ENCODE measurements around the gene SERPINB10.
A peak's percentile ranks its signal among the peaks of the same experiment; 100 is the strongest.

SERPINB10 gene

GRCh38 chr18:63951302-63951705, 43.5 kb downstream of the SERPINB10 start:
- DNase-seq = no peak

DNA sequence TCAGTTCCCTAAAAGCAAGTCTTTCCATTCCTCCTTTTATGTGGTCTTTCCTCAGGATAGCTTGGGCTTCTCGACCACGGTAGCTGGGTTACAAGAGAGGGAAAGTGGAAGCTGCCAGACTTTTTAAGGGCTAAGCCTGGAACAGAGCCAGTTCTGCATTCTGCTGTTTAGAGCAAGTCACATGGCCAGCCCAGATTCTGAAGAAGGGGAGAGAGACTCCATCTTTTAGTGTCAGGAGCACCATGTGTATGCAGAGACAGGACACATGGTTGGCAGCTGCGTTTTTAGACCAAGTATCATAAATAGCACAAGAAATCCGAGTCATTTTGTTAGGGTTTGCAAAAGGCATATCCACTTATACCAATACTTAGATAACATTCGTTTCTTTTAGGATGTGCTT, 46.1 kb downstream of the SERPINB10 start:
- no peak for DNase-seq

DNA sequence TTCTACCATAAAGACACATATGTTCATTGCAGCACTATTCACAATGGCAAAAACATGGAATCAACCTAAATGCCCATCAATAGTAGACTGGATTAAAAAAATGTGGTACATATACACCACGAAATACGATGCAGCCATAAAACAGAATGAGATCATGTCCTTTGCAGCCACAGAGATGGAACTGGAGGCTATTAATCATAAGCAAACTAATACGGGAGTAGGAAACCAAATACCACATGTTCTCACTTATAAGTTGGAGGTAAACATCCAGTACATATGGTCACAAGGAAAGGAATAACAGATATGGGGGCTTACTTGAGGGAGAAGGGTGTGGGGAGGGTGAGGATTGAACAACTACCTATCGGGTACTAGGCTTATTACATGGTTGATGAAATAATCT, 49.0 kb downstream of the SERPINB10 start:
- DNase-seq = no peak

DNA sequence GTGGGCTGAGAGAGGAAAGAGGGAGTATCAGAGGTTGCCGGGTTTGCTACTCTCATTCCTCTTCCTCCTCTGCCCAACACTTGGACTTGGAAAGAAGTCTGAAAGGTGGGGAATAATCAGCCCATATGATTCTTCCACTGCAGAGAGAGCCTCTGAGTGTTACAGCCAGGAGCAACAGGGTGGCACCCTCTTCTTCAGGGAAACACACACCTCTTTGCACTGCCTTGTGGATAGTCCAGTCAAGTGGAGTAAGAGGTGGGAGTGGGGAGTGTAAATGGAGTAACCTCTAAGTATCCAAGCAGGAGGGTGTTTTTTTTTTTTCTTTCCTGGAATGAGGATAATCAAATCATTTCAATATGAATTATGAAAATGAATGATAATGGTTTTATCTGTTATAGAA, 53.1 kb downstream of the SERPINB10 start:
- DNase-seq = no peak

DNA sequence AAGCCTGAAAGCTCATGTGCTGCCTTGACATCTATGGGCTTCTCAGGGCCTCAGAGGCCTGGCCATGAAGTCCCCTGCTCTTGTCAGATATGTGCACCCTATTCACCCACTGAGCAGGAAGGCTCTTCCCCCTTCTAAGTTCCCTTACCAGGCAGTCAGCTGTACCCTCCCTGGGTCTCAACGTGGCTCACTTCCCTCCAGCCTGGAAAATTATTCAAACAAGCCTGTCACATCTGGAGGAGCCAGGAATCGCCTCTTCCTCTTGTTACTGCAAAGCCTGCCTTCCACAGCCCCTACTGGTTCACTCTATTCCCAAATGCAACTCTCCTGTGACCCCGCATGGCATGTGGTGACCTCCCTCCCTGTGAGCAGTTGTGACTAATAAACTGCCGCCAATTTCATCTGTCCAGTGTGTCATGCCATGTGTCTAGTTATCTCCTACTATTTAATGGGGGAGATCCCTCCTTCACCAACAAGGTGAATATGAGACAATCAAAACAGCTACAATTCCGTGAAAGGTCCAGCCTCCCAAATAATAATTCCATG, 53.8 kb downstream of the SERPINB10 start:
- no peak for DNase-seq

DNA sequence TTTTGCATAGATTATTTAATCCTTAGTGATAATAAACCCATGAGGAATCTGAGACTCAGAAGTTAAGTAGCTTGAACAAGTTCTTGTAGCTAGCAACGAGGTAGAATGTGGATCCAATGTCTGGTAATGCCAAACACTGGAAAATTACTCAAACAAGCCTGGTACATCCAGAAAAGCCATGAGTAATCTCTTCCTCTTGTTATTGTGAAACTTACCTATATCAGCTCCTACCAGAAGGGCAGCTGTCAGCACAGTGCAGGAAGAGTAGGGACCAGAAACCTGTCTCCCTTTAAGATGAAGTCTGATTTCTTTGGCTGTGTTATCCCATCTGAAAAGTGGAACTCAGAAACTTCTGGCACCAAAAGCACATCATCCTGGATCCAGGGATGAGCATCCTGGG, 54.4 kb downstream of the SERPINB10 start:
- DNase-seq = no peak

GRCh38 chr18:63963615-63964256, 56.0 kb downstream of the SERPINB10 start:
- peak; percentile 73 for DNase-seq

- no peak for DNase-seq
These were observed 57.1 kb downstream of the SERPINB10 start for GRCh38 chr18:63964908-63965307.

DNA sequence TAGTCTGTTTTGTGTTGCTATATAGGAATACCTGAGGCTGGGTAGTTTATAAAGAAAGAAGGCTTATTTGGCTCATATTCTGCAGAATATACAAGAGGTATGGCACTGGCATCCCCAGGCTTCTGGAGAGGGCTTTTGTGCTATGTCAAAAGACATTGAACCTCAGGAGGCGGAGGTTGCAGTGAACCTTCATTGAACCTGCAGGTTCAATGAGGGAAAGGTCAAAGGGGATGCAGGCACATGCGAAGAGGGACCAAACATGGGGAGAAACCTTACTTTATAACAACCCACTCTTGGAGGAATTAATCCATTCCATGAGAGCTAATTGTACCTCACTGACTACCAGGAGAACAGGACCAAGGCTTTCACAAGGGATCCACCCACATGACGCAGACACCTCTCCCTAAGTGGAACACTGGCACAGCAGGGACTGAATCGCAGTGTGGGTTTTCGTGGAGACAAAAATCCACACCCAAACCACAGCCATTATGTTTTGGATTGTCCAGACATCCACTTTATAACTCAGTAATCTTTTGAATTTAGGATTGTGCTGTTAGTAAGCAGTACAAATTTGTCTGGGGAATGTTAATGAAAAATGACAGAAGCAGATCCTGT, 58.1 kb downstream of the SERPINB10 start:
- no peak for DNase-seq

- DNase-seq = peak; percentile 92
These were observed 62.4 kb downstream of the SERPINB10 start, which contains the start of gene SERPINB8 for GRCh38 chr18:63969942-63970808. SERPINB8 (plus strand) TSS chr18:63970081; CDS start chr18:63978309, 8,228 bp downstream.

DNA sequence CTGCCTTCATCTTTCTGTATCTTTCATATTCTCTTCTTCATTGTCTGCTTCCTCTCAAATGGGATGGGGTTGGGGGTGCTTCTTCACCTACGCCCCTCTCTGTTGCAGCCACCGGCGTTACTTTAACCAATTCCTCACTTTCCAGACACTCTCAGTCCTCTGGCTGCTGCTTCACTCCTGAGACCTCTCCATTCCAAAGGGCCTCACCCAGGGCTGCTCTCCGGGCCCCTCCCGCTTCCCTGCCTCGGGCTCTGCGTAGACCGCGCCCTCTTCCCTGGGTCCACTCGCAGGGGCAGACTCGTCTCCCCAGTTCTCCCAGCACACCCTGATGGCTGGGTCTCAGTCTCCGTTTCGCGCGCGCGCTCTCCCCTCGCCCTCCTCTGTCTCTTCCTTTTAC, 63.0 kb downstream of the SERPINB10 start:
- peak; percentile 81 for DNase-seq

- DNase-seq = no peak
These were observed 63.7 kb downstream of the SERPINB10 start for GRCh38 chr18:63971320-63972001.

DNA sequence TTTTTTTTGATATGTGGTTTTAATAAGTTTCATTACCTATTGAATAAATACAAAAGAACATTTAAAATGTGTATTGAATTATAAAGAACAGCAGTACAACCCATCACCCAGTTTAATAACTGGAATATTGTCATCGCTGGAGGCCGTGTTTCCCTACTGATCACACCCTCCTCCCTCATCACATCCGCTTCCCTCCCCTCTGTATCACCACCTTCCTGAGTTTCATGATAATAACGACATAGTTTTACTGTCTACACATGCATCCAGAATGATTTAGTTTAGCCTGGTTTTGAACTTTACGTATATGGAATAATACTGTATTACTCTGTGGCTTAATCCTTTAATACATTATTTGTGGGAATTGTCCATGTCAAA, 64.2 kb downstream of the SERPINB10 start:
- DNase-seq = no peak

- no peak for DNase-seq
These were observed 67.2 kb downstream of the SERPINB10 start for GRCh38 chr18:63974991-63975390.

GRCh38 chr18:63975628-63976027, 67.9 kb downstream of the SERPINB10 start:
- no peak for DNase-seq

GRCh38 chr18:63977040-63977439, 69.3 kb downstream of the SERPINB10 start:
- no peak for DNase-seq

GRCh38 chr18:63979409-63979920, 71.7 kb downstream of the SERPINB10 start:
- DNase-seq = peak; percentile 49

DNA sequence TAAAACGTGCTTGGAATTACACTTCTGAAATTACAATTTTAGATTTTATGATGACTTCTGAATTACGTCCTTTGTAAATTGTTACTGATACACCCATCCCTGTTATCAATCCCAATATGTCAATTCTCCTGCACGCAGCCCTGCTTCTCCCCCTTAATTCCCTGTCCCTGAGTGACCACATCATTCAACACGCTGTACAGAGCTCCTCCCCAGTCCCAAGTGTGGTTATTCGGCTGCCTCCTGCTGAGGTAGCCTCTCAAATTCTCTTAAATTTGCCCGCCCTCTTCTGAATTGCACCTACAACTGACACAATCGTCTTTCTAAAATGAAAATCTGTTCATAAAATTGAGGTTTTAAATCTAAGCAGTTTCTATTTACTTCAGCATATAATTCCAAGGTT, 72.3 kb downstream of the SERPINB10 start:
- DNase-seq = no peak

GRCh38 chr18:63980896-63981460, 73.2 kb downstream of the SERPINB10 start:
- DNase-seq = no peak

GRCh38 chr18:63981719-63982118, 74.0 kb downstream of the SERPINB10 start:
- DNase-seq = no peak

DNA sequence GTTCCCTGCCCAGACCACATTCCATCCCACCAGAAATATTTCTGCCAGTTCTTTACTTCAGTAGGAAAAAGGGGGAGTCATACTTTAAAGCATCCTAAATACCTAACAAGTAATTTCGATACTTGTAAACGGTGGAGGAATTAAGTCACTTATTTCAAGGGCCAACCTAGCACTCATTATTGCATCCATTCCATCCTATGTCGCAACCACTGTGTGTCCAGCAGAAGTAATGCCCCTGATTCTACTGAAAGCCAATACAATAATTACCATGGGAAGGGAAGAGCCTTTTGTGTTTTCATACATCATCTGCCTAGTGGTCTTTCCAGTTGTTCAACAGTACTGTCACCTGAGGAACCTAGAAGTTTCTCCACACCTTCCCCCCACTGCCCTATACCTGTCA, 74.6 kb downstream of the SERPINB10 start:
- DNase-seq = no peak
